T-helper 9 cell (primary cell): ENCODE results near the gene IGSF10.

Source experiments
- DNase-seq: peaks from one replicate; pipeline ENCODE4 v3.0.0-alpha.2; 2020

Gene IGSF10

DNA sequence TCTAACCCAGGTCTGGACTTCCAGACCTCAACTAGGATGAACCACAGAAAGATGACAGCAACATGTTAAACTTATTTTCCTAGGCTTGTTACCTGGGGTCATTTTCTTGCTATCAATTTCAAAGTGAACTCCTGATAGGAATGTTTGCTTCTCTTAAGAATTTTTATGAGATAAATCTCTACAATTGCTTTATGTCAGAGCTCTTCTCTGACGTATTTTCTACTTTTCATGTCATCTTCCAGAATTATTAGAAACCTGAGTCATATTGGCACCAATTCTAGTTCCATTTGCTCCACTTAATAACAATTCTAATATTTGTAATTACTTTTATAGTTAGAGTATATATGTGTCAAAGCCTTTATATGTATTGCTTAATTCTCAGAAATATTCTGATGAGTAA lies 2.1 kb upstream of the IGSF10 start:
- no peak for DNase-seq

DNA sequence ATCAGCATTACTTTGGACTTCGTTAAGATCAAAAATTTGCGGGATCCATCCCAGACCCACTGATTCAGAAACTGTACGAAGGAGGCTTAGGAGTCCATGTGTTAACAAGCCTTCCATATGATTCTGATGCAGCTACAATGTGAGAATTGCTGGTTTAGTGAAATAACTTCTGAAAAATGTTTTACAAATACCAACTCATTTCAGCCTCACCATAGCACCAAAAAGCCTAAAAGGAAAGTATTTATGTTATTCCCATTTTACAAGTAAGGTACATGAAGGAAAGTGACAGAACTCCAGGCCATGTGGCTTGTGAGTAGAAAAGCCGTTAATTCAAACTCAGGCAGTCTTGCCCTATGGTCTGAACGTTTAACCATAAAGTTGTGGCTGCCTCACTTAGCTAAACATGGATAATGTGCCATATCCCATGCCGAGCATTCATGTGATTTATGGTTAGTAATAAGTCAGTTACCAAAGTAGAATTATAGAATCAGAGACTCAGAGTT lies 1.5 kb upstream of the IGSF10 start:
- DNase-seq = no peak

DNA sequence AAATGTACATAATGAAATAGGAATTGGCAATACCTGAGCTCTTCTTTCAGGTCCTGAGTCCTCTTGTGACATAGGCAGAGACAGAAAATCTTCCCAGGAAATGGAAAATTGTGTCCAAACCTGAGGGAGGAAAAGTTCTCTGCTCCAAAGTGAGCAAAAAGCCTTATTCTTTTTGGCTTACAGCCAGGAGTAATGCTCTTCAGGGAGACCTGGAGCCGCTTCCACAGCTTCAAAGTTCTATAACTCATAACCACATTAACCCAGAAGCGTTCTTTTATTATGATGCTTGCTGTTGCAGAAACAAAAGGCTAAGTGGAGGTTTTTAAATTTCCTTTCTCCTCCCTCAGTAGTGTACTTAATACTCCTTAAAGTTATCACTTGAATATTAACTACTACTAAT lies 633 bp downstream of the IGSF10 start:
- no peak for DNase-seq

DNA sequence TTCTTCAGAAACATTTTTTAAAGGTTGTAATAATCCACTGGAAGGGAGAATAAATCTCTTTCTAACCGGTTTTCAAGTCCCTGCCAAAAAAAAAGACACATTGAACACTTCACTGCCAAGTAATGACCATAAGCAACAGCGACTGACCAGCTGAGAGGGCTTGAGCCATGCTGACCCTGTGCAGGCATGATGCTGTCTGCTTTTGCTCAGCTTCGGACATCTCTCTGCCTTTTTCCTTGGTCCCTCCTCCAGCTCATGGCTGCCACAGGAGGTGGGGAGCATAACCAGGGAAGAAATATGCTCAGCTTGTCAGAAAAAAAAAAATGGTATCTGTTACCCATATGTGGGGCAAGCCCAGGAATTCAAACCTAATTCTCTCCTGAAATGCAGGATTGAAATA lies 1.5 kb downstream of the IGSF10 start:
- no peak for DNase-seq

- DNase-seq = no peak
Measured at GRCh38 chr3:151456065-151456464, 4.8 kb downstream of the IGSF10 start.

DNA sequence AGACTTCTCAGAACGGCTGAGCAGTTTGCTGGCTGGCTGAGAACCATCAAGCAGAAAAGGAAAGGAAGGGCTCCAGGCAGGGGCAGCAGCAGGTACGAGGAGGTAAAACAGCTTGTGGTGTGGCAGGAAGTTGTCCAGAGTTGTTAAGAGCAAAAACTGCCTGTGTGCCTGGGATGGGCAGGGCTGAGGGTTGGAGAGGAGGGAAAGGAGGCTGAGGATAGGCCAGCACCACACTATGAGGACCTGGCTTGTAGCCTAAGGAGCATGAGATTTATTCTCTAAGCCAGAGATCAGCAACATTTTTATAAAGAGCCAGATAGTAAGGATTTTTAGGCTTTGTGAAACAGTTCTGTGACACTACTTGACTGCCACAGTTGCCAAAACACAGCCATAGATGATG lies 8.0 kb downstream of the IGSF10 start:
- no peak for DNase-seq

DNA sequence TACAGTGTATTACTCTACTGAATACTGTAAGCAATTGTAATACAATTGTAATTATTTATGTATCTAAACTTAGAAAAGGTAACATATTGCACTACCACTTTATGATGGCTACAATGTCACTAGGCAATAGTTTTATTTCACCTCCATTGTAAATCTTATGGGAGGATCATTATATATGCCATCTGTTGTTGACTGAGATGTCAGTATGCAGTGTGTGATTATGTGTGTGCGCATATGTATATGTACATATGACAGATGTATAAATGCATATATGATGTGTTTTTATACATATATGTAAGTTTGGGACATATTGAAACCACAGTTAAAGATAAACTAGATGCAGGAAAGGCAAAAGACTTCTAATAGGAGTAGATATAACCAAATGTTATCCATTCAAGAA lies 8.5 kb downstream of the IGSF10 start:
- no peak for DNase-seq

DNA sequence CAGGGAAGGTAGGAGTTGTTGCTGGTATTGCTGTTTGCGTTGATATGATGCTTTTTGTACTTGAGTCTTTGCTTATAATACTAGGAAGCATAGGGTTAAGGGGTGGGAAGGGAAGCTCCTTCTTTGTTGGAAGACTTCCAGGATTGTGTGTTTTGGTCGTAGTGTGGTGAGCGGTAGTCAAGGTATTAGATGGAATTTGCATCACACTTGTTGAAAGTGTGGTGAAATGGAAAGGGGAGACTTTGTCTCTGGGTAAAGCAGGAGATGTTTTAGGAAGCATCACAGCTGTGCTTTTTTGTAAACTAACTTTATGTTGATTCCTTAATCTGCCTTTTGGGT lies 14.9 kb downstream of the IGSF10 start:
- no peak for DNase-seq

- no peak for DNase-seq
Measured at GRCh38 chr3:151445273-151446001, 15.4 kb downstream of the IGSF10 start.

DNA sequence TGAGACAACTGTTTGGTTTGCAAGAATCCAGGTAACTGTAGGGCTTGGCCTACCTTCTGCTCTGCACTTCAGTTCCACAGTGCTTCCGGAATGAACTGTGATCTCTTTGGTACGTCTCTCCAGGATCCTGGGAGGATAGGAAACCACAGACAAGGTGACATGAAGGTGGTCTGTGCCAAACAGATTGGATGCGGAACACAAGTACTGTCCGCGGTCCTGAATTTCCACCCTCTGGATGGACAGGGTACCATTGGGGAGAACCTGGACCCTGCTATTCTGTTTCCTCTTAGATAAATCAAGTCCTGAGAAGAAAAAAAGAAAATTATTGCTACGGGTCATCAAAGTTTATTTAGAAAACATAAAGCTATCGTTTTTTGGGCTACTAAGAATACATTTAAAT lies 17.3 kb downstream of the IGSF10 start:
- DNase-seq = no peak

DNA sequence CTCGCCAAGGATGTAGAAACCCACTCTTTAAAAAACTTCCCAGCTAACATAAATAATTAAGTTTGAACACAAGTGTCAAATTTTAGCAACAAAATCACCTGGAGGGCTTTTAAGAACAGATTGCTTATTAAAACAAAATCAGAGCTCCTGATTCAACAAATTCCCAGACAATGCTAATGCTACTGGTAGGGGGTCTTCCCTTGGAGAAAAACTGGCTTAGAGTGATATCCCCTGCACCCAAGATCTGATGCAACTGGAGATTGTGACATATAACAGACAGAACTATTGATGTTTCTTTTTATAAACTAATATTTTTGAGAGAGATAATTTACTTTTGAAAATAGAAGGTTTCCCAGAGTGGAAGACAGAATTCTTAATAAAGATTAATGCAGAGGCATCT lies 19.9 kb downstream of the IGSF10 start:
- no peak for DNase-seq

GRCh38 chr3:151439652-151440125 lies 21.2 kb downstream of the IGSF10 start:
- no peak for DNase-seq

DNA sequence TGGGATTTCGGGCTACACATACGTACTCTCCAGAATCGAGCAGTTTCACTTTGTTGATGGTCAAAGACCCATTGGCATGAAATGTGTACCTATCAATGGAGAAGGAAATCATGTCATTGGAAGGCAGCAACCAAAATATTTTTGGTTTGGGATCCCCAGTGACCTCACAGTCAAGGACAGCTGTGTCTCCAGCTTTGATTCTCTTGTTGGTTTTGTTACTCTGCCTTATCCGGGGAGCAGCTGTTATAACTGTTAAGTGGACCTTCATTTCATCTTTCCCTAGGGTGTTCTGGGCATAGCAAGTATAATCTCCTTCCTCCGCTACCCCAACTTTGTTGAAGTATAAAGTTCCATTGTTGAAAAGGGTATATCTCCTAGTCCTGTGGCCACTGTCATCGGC lies 23.0 kb downstream of the IGSF10 start:
- DNase-seq = no peak

DNA sequence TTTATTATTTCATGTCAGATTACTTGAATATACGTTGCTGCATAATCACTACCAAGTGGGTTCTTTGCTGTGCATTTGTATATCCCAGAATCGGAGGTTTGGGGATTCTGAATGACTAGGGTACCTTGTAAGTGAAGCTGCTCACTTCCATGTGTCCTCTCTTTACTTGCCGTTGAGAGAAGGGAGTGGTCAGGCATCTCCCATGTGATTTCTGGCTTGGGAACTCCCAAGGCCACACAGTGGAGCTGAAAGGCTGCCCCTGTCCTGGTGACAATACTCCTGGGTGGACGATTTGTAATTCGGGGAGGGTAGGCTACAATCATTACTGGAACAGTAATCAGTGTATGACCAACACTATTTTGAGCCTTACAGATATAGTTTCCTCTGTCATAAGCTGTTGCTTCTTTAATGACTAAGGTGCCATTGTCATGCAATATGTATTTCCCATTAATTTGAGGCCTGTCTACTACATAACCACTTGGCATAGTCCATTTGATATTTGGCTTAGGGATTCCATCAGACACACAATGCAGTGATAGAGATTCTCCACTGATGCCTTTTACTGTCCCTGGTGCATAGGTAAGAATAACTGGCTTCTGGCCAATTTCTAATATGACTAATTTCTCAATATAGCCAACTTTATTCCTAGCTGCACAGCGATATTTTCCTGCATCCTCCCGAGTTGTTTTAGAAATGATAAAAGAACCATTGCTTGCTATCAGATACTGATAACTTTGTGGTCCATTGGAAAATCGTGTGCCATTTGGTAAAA lies 24.0 kb downstream of the IGSF10 start:
- DNase-seq = no peak

DNA sequence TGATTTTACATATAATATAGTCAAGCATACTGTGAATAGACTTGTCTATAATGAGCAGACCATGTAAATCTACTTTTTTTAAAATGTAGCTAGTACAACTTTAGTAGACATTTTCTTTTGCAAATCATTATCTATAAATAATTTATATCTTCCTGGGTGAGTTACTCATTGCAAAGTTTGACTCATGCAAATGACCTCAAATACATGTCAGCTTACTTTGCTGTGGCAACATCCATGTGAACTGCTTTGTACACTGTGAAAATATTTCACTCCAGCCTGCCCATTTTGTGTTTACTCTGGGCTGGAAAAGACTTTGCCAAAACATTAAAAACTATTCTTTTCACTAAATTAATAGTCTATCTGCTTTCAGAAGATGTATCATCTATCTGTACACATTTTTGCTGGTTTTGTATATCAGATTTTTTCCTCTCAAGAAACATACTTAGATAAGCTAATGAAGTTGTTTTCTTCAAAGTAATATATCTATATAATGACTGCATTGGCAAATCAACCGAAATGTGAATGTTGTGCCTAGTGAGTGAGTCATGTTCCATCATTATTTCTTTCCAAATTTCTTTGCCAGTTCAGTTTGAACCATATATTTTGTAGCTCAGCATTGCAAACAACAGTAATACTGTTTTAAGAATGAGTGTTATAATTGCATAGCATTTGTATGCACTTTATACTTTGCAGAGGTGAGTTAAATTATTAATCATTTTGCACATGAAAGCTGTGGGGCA lies 26.5 kb downstream of the IGSF10 start:
- DNase-seq = no peak

- no peak for DNase-seq
Measured at GRCh38 chr3:151432616-151433372, 28.1 kb downstream of the IGSF10 start.

GRCh38 chr3:151431940-151432339 lies 28.9 kb downstream of the IGSF10 start:
- no peak for DNase-seq

DNA sequence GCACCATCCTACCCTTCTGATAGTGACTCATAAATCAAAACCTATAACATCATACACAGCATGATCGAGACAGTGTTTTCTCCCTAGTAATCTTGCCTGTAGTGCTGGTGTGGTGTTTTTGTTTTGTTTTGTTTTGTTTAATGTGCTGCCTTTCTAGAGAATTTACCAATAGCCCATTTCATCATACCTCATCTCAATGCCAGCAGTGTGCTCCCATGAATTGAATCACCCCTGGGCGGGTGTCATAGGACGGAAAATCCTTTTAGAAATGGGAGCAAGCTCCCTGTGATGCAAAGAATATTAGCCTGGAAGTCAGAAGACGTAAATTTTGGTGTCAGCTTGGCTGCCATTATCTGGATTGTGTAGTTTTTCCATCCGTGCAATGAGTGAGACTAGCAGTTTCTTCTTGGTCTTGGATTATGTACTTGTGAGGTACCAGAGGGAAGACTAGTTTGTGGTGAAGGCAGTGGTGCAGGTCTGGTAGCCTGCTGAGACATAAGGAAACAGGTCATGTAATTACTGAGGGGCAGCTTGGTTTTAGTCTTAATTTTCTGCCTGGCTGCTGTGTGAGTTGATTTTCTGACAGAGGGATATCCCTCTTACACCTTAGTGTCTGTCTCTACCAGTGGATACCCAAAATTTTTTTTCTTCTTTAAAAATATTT lies 29.9 kb downstream of the IGSF10 start:
- DNase-seq = no peak

DNA sequence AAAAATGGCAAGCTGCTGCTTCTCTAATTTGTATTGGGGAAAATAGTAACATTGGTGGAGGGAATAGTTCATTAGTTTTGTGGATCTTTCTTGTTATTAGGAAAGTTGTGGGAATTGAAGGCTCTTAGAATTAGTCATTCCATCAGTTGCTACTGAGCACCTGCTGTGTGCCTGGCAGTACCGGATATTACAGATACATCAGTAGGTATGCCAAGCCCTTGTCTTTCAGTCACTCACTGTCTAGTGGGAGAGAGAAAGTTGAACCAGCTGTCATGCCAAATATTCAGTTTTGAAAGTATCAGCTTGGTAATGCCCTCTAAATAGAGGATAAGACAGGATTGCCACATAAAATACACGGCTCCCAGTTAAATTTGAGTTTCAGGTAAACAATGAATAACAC lies 32.5 kb downstream of the IGSF10 start:
- no peak for DNase-seq

- DNase-seq = no peak
Measured at GRCh38 chr3:151426341-151426657, 34.6 kb downstream of the IGSF10 start.

GRCh38 chr3:151425627-151426340 lies 35.1 kb downstream of the IGSF10 start:
- DNase-seq = no peak

- DNase-seq = no peak
Measured at GRCh38 chr3:151423091-151423490, 37.8 kb downstream of the IGSF10 start.
